Skeletal muscle tissue (tissue), 4 donors: ENCODE data around the gene NDOR1. TPM values are rescaled to one million over a fixed set of nuclear protein-coding genes. Genes with fewer than 3 reads are reported as not detected.
A peak's percentile ranks its signal among the peaks of the same experiment; 100 is the strongest.
"Not testable (repeated sequence)": the region's sequence is repeated elsewhere in the genome, so short reads cannot be mapped to it uniquely, and the experiment has no call there.

Source experiments
- H3K27ac ChIP-seq: one replicate; pipeline ENCODE4 v1.7.0; 2013; ENCODE audit warnings: mild to moderate bottlenecking, low read depth, low read length, inconsistent platforms
- H3K27me3 ChIP-seq, 3 donors: one replicate each; pipeline ENCODE4 v1.7.0; 2013; ENCODE audit warnings: low read length in 3 of 3; ENCODE audit not compliant: control insufficient read depth in 3 of 3, insufficient read depth in 3 of 3
- H3K36me3 ChIP-seq, 3 donors: one replicate each; pipeline ENCODE4 v1.7.0; 2013; ENCODE audit warnings: low read length in 3 of 3; ENCODE audit not compliant: control insufficient read depth in 3 of 3, insufficient read depth in 3 of 3
- H3K4me1 ChIP-seq, 3 donors: one replicate each; pipeline ENCODE4 v1.7.0; 2013; ENCODE audit warnings: low read length in 3 of 3, mild to moderate bottlenecking in 3 of 3; ENCODE audit not compliant: control insufficient read depth in 3 of 3, insufficient read depth in 3 of 3
- H3K4me3 ChIP-seq, 3 donors: one replicate each; pipeline ENCODE4 v1.7.0; 2013; ENCODE audit warnings: low read length in 3 of 3
- H3K9ac ChIP-seq, 3 donors: one replicate each; pipeline ENCODE4 v1.7.0; 2013; ENCODE audit warnings: low read length in 3 of 3, mild to moderate bottlenecking in 3 of 3, moderate library complexity in 2 of 3, low read depth in 1 of 3
- H3K9me3 ChIP-seq, 3 donors: one replicate each; pipeline ENCODE4 v1.7.0; 2013; ENCODE audit warnings: low read length in 3 of 3; ENCODE audit not compliant: control insufficient read depth in 3 of 3
- total RNA-seq: library from RNA; depleted of rRNA; stranded (reverse); fragments of >200 nt; gene quantifications from one replicate; pipeline ENCODE4 v1.2.3, GENCODE V29; 2014
- donor health status: Osteomylitis.

NDOR1 gene
- total RNA-seq, 1 donor from 2014 or later, result 4.7 TPM

GRCh38 chr9:137237759-137238726 lies 32.5 kb downstream of the NDOR1 start:
- peaks cover 10 to 14% (median 12%) of the 10 kb centered on the region in 3 donors for H3K36me3 ChIP-seq
- H3K4me3 ChIP-seq, result peak overlapping the region in 1 of 3 donors; percentile 43
- H3K4me1 ChIP-seq, result peaks cover 47 to 58% (median 52%) of the 10 kb centered on the region in 3 donors
- H3K9ac ChIP-seq, result peak overlapping the region; percentile 64 to 74 (median 68)
- no peaks in the 10 kb centered on the region for H3K9me3 ChIP-seq
- H3K27ac ChIP-seq, result peak overlapping the region; percentile 81
- peaks cover 0 to 17% (median 9%) of the 10 kb centered on the region in 3 donors for H3K27me3 ChIP-seq

- Histone ChIP-seq H3K4me1 (peaks cover 64 to 74% (median 66%) of the 10 kb centered on the region in 3 donors), H3K9ac (peak overlapping the region; percentile 74 to 88 (median 75)), H3K36me3 (peaks cover 18 to 24% (median 20%) of the 10 kb centered on the region in 3 donors), H3K27ac (peak overlapping the region; percentile 95), H3K4me3 (peak overlapping the region; percentile 60 to 80 (median 79))
- H3K27me3 ChIP-seq, H3K9me3 ChIP-seq: not testable (repeated sequence)
These were observed 34.2 kb downstream of the NDOR1 start for GRCh38 chr9:137239541-137240200.

- H3K9me3 ChIP-seq, result no peaks in the 10 kb centered on the region
- peaks cover 67 to 78% (median 69%) of the 10 kb centered on the region in 3 donors for H3K4me1 ChIP-seq
- peak overlapping the region; percentile 60 to 80 (median 79) for H3K4me3 ChIP-seq
- peaks cover 18 to 24% (median 20%) of the 10 kb centered on the region in 3 donors for H3K36me3 ChIP-seq
- peak overlapping the region; percentile 74 to 88 (median 75) for H3K9ac ChIP-seq
- H3K27me3 ChIP-seq, result peaks cover 0 to 3% (median 0%) of the 10 kb centered on the region in 3 donors
- peak overlapping the region; percentile 95 for H3K27ac ChIP-seq
These were observed 34.9 kb downstream of the NDOR1 start for GRCh38 chr9:137240318-137240840.

- no peaks in the 10 kb centered on the region for H3K9me3 ChIP-seq
- peak within 1 kb of the TSS; percentile 60 to 83 (median 83) for H3K4me3 ChIP-seq
- H3K4me1 ChIP-seq, result peaks cover 62 to 77% (median 68%) of the 10 kb centered on the region in 3 donors
- no peaks in the 10 kb centered on the region for H3K27me3 ChIP-seq
- H3K9ac ChIP-seq, result peak within 1 kb of the TSS; percentile 88 to 91 (median 90)
- peaks cover 18 to 24% (median 20%) of the 10 kb centered on the region in 3 donors for H3K36me3 ChIP-seq
- peak within 1 kb of the TSS; percentile 95 for H3K27ac ChIP-seq
These were observed 35.5 kb downstream of the NDOR1 start, which contains the start of gene TUBB4B for GRCh38 chr9:137240841-137241489. TUBB4B (plus strand) TSS chr9:137241287; CDS start chr9:137241361, 74 bp downstream.

- H3K36me3 ChIP-seq, result peaks cover 18 to 24% (median 20%) of the 10 kb centered on the region in 3 donors
- H3K9ac ChIP-seq, result peak overlapping the region; percentile 88 to 91 (median 90)
- no peaks in the 10 kb centered on the region for H3K9me3 ChIP-seq
- H3K27ac ChIP-seq, result peak overlapping the region; percentile 84
- peak overlapping the region; percentile 51 to 83 (median 83) for H3K4me3 ChIP-seq
- no peaks in the 10 kb centered on the region for H3K27me3 ChIP-seq
- peaks cover 55 to 74% (median 65%) of the 10 kb centered on the region in 3 donors for H3K4me1 ChIP-seq
These were observed 36.2 kb downstream of the NDOR1 start for GRCh38 chr9:137241490-137242268.

GRCh38 chr9:137242269-137243203 lies 37.0 kb downstream of the NDOR1 start:
- H3K27ac ChIP-seq, result peak overlapping the region; percentile 84
- H3K36me3 ChIP-seq, result peaks cover 18 to 24% (median 20%) of the 10 kb centered on the region in 3 donors
- no peaks in the 10 kb centered on the region for H3K9me3 ChIP-seq
- H3K4me3 ChIP-seq, result peak overlapping the region; percentile 51 to 83 (median 83)
- H3K27me3 ChIP-seq, result no peaks in the 10 kb centered on the region
- H3K4me1 ChIP-seq, result peaks cover 47 to 74% (median 64%) of the 10 kb centered on the region in 3 donors
- peak overlapping the region; percentile 88 to 91 (median 90) for H3K9ac ChIP-seq

- not testable (repeated sequence) for H3K9me3 ChIP-seq, H3K27me3 ChIP-seq
- peak overlapping the region in 2 of 3 donors; percentile 20 to 90 for H3K9ac ChIP-seq
- peaks cover 18 to 24% (median 20%) of the 10 kb centered on the region in 3 donors for H3K36me3 ChIP-seq
- H3K4me3 ChIP-seq, result peak overlapping the region in 1 of 3 donors; percentile 17
- peak overlapping the region; percentile 7 for H3K27ac ChIP-seq
- peaks cover 45 to 73% (median 62%) of the 10 kb centered on the region in 3 donors for H3K4me1 ChIP-seq
These were observed 37.7 kb downstream of the NDOR1 start for GRCh38 chr9:137243266-137243625.
